GM21737 (cell line): ENCODE data around the gene ADAT3.
A peak's percentile ranks its signal among the peaks of the same experiment; 100 is the strongest.
"Not testable (repeated sequence)": the region's sequence is repeated elsewhere in the genome, so short reads cannot be mapped to it uniquely, and the experiment has no call there.

Source experiments
- ATAC-seq: cut with Tn5 transposase; IDR thresholded peaks from one replicate; pipeline ENCODE4 v1.9.1; 2021; ENCODE audit warnings: mild to moderate bottlenecking, moderate library complexity; ENCODE audit not compliant: unreplicated experiment

Gene ADAT3

GRCh38 chr19:1866693-1867348, 38.4 kb upstream of the ADAT3 start:
- no peak for ATAC-seq

- no peak for ATAC-seq
These were observed 37.9 kb upstream of the ADAT3 start for GRCh38 chr19:1867349-1867724.

- ATAC-seq: no peak
These were observed 36.2 kb upstream of the ADAT3 start for GRCh38 chr19:1868971-1869370.

- ATAC-seq: no peak
These were observed 34.0 kb upstream of the ADAT3 start for GRCh38 chr19:1871140-1871597.

GRCh38 chr19:1871630-1872029, 33.6 kb upstream of the ADAT3 start:
- ATAC-seq: no peak

GRCh38 chr19:1872807-1873523, 32.2 kb upstream of the ADAT3 start:
- ATAC-seq: no peak

- no peak for ATAC-seq
These were observed 31.4 kb upstream of the ADAT3 start for GRCh38 chr19:1873524-1874473.

- ATAC-seq: no peak
These were observed 30.5 kb upstream of the ADAT3 start for GRCh38 chr19:1874554-1875185.

- not testable (repeated sequence) for ATAC-seq
These were observed 29.9 kb upstream of the ADAT3 start for GRCh38 chr19:1875265-1875645.

- peak; percentile 74 for ATAC-seq
These were observed 29.3 kb upstream of the ADAT3 start for GRCh38 chr19:1875646-1876495.

GRCh38 chr19:1876496-1877279, 28.5 kb upstream of the ADAT3 start:
- peak; percentile 13 for ATAC-seq

GRCh38 chr19:1877280-1877660, 27.9 kb upstream of the ADAT3 start:
- not testable (repeated sequence) for ATAC-seq

- ATAC-seq: not testable (repeated sequence)
These were observed 26.6 kb upstream of the ADAT3 start for GRCh38 chr19:1878583-1878982.

- not testable (repeated sequence) for ATAC-seq
These were observed 25.2 kb upstream of the ADAT3 start for GRCh38 chr19:1879982-1880381.

- no peak for ATAC-seq
These were observed 24.4 kb upstream of the ADAT3 start for GRCh38 chr19:1880611-1881392.

GRCh38 chr19:1881393-1882088, 23.7 kb upstream of the ADAT3 start:
- ATAC-seq: not testable (repeated sequence)

- ATAC-seq: no peak
These were observed 23.0 kb upstream of the ADAT3 start for GRCh38 chr19:1882089-1882785.
